ENCODE measurements around the gene HSD17B11. TPM values are rescaled to one million over a fixed set of nuclear protein-coding genes. Genes with fewer than 3 reads are reported as not detected.
"Not testable (repeated sequence)": the region's sequence is repeated elsewhere in the genome, so short reads cannot be mapped to it uniquely, and the experiment has no call there.

Gene HSD17B11
- total and polyA plus RNA-seq, 2 of the 8 experiments (the other 6 are each of a cell fraction or from before 2014, with no cell fraction given): 6.0 to 9.0 TPM

DNA sequence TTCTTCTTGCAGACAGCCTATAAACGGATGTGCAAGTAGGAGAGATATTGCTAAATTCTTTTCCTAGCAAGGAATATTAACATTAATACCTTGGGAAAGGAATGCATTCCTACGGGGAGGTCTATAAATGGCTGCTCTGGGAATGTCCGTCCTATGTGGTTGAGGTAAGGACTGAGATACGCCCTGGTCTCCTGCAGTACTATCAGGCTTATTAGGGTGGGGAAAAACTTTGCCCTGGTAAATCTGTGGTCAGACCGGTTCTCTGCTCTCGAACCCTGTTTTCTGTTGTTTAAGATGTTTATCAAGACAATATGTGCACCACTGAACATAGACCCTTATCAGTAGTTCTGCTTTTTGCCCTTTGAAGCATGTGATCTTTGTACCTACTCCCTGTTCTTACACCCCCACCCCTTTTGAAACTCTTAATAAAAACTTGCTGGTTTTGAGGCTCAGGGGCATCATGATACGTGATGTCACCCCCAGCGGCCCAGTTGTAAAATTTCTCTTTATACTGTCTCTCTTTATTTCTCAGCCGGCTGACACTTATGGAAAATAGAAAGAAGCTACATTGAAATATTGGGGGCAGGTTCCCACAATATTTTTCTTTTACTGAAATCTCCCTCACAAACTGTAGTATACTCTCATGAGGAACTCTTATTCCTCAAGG, 6.4 kb downstream of the HSD17B11 start:
- H2BK20ac ChIP-seq (ENCODE audit: low read length); H3K23me2 ChIP-seq (ENCODE audit: low read depth, low read length); FAIRE-seq; H3K4me2 ChIP-seq (ENCODE audit: insufficient read depth in 1 of 2, low read depth in 2 of 2, low read length in 2 of 2); H3K9ac ChIP-seq (replicated peaks in 1 of 4; ENCODE audit: extremely low read depth in 1 of 4, low read depth in 3 of 4, low read length in 3 of 4); H3K9me3 ChIP-seq (ENCODE audit: insufficient read depth in 2 of 2, low read depth in 1 of 2, low read length in 1 of 2); H3K18ac ChIP-seq (ENCODE audit: extremely low read depth, low read length); H4K20me1 ChIP-seq (replicated peaks in 1 of 2; ENCODE audit: control insufficient read depth in 1 of 2, insufficient read depth in 2 of 2, low read length in 2 of 2); H2BK12ac ChIP-seq (ENCODE audit: low read depth, low read length); H3K4me1 ChIP-seq (replicated peaks in 1 of 4; ENCODE audit: control insufficient read depth in 3 of 4, insufficient read depth in 4 of 4, low read length in 3 of 4); DNase-seq (ENCODE audit: low read depth in 1 of 2, low spot score in 2 of 2); H3K56ac ChIP-seq (replicated peaks; ENCODE audit: insufficient read length, low read depth, low read length); H3K23ac ChIP-seq (ENCODE audit: insufficient read length); H3K79me1 ChIP-seq (ENCODE audit: low read depth, low read length); H3K27me3 ChIP-seq (replicated peaks in 1 of 4; ENCODE audit: control insufficient read depth in 3 of 4, extremely low read depth in 1 of 4, insufficient read depth in 3 of 4, low read length in 3 of 4); H3K79me2 ChIP-seq (ENCODE audit: control insufficient read depth in 1 of 2, insufficient read depth in 2 of 2, low read length in 2 of 2); H4K5ac ChIP-seq (ENCODE audit: insufficient read length, low read depth, low read length); POLR2A ChIA-PET (ENCODE audit: partially characterized antibody); H2BK120ac ChIP-seq (replicated peaks; ENCODE audit: low read depth, low read length); H2AFZ ChIP-seq (ENCODE audit: low read length); H3K14ac ChIP-seq (ENCODE audit: insufficient read length); H3K36me3 ChIP-seq (ENCODE audit: control insufficient read depth in 2 of 4, insufficient read depth in 4 of 4, low read length in 3 of 4); H3K4me3 ChIP-seq (ENCODE audit: extremely low read depth in 1 of 4, insufficient read depth in 2 of 4, low read depth in 3 of 4, low read length in 4 of 4); H4K91ac ChIP-seq (replicated peaks; ENCODE audit: insufficient read length, low read length); H3K27ac ChIP-seq (ENCODE audit: low read depth, low read length); H2AK5ac ChIP-seq (ENCODE audit: low read depth, low read length); H2BK5ac ChIP-seq (ENCODE audit: low read depth, low read length); H3K4ac ChIP-seq (replicated peaks; ENCODE audit: insufficient read length, low read depth, low read length); H4K8ac ChIP-seq (ENCODE audit: extremely low read depth, insufficient read depth, low read length); H2BK15ac ChIP-seq (ENCODE audit: low read length): not testable (repeated sequence)
- CTCF ChIA-PET (ENCODE audit: partially characterized antibody): interaction anchor here (1.3 to 1.6 kb wide), 2 partner anchors 9 to 11 kb away, joined by 4 to 5 read pairs; no protein-coding TSS in a partner anchor
- WGBS, 2 experiments (ENCODE audit: extremely low coverage in 1 of 2, insufficient coverage in 1 of 2, insufficient read length in 1 of 2, insufficient replicate concordance in 2 of 2, low coverage in 1 of 2, low lambda C conversion rate in 2 of 2, missing lambda C conversion rate in 1 of 2): 88% methylated on average over 9 of the region's 9 CpGs; no CpG with 5 or more reads in 1 of the 2 experiments
- TF ChIP-seq EP300 (IDR thresholded peaks at IDR 0.05; ENCODE audit: borderline replicate concordance in 1 of 2, low read depth in 2 of 2, low read length in 2 of 2): peak in 1 of 2 experiments; percentile 37; a peak in 1 of 3 replicates

Data from H1 (cell line).